ENCODE measurements around the gene LEMD2.

GRCh38 chr6:33731751-33732282, 57.1 kb downstream of the LEMD2 start:
- TF ChIP-seq CTCF (IDR thresholded peaks at IDR 0.05) (no peak), RFX5 (IDR thresholded peaks at IDR 0.05; ENCODE audit: low read length) (no peak), SIN3A (IDR thresholded peaks at IDR 0.05; ENCODE audit: borderline replicate concordance, low read depth, low read length) (no peak), NRF1 (IDR thresholded peaks at IDR 0.05; ENCODE audit: low read depth, low read length) (no peak), TEAD4 (IDR thresholded peaks at IDR 0.05; ENCODE audit: borderline replicate concordance, insufficient read depth) (no peak), YY1 (IDR thresholded peaks at IDR 0.05; ENCODE audit: low read depth) (no peak), RCOR1 (IDR thresholded peaks at IDR 0.05; ENCODE audit: low read length) (no peak), RAD21 (IDR thresholded peaks at IDR 0.05; ENCODE audit: low read length) (no peak), MAX (IDR thresholded peaks at IDR 0.05; ENCODE audit: low read depth) (no peak), TAF1 (IDR thresholded peaks at IDR 0.05; ENCODE audit: borderline replicate concordance, low read depth, low read length) (no peak), FOXM1 (IDR thresholded peaks at IDR 0.05; ENCODE audit: low read depth) (no peak), EZH2phosphoT487 (IDR thresholded peaks at IDR 0.05; ENCODE audit: borderline replicate concordance, low read depth) (no peak), POLR2AphosphoS5 (IDR thresholded peaks at IDR 0.05; ENCODE audit: low read depth, low read length) (no peak)
